ELF-1 (cell line): ENCODE results near the gene FMN1.

Source experiments
- DNase-seq: peaks from one replicate; pipeline ENCODE4 v3.0.0-alpha.2; 2016; ENCODE audit warnings: low read depth, low spot score

The FMN1 gene

DNA sequence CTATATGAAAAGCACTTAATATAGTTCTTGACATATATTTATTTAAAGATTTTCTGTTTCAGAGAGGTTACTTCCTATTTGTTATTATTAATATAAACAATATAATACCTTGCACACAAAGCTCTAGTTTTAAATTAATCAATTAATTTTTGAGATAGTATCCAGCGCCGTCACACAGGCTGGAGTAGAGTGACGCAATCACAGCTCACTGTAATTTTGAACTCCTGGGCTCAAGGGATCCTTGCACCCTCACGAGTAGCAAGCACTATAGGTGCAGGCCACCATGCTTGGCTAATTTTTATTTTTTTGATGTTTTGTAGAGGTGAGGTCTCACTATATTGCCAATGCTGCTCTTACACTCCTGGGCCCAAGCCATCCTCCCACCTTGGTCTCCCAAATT, 267.4 kb downstream of the FMN1 start:
- no peak for DNase-seq

DNA sequence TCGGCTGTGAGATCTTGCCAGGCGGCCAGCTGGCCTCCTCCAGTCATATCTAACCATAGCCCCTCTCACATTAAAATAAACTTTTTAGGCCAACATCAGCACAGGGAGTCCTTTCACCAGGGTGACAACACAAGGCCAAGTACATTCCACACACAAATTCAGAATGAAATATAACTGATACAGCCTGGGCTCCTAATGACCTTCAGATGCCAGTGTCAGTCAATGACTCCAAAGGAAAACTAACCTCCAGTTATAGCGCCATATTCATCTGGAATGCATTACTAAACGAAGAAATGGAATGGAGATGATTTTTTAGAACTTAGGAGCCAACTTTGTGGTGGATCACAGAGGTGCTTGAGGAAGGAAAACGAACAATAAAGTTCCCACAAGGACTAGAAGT, 271.3 kb downstream of the FMN1 start:
- DNase-seq, result no peak

DNA sequence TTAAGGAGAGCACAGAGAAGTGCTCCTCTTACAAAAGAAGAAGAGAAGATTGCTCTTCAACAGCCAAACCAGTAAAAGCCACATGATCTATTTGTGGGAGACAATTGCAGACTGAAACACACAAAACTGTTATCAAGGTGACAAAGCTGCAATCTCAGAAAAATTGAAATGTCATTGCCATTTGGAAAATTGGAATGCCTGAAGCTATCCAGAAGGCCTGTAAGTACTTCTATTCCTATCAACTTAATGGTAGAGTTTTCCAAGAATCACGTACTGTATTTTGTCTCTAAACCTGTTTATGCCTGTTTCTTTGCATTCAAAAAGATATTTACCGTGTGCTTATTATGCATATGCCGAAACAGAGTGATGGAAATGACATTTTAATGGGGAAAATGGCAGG, 272.0 kb downstream of the FMN1 start:
- DNase-seq, result no peak

DNA sequence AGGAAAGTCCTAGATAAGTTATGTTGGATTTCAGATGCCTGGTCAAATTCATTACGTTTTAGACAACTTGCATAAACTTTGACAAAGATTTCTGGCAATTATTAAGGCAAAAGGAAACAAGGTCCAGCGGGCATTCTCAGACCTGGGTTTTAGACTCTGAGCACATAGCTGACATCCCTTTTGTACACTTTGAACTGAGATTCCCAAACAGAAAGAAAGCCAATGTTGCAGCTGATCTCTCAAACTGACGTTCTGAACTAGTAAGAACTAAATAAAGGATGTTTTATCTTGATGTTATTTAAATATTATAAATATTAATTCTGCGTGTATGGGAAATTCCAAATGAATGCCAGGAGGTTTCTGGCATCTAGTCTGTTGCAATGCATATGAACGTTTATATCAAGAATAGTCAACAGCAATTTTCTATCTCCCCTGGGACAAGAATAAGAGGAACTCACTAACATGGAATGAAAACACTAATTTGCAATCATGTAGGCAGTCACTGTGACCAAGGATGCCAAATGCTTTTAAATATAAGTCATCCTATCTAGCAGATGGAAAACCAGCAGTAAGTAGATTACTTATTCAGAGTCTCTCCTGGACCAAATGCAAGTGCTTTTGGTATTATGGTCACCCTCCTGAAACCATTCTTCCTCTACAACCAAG, 274.6 kb downstream of the FMN1 start:
- no peak for DNase-seq

DNA sequence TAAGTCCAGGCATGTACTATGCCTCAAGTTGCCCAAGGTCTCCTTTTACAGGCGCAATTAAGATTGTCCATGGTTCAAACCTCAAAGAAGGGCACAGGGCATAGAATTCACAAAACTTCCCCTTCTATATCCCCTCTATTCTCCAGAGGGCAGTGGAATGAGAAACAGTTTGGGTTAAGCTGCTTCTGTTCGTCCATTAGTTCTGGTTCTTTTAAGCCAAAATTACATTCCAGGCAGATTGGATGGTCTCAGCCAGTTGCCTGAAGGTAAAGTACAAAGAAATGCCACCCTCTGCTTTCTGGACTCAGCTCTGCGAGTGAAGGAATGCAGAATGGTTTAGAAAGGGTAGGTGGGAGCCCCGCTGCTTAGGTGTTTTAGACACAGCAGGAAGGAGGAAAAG, 276.0 kb downstream of the FMN1 start:
- DNase-seq, result peak; percentile 76

GRCh38 chr15:32910839-32911238, 283.7 kb downstream of the FMN1 start:
- no peak for DNase-seq

DNA sequence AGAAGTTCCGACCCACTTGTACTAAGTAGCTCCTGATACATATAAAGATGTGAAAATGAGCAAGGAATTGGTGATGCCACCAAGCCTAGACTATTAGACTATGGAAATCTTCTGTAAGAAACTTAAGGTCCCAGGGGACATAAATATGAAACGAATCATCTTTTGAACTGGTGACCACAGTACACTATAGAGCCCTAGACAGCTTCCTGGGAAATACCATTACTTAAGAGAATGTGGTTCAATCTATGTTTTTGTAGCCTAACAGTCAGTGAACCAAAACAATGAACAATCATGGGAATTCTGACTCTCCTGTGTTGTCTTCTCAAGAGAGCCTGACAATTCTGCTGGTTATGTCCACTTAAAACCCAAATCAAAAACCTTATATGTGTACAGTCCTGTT, 285.1 kb downstream of the FMN1 start:
- DNase-seq, result no peak

DNA sequence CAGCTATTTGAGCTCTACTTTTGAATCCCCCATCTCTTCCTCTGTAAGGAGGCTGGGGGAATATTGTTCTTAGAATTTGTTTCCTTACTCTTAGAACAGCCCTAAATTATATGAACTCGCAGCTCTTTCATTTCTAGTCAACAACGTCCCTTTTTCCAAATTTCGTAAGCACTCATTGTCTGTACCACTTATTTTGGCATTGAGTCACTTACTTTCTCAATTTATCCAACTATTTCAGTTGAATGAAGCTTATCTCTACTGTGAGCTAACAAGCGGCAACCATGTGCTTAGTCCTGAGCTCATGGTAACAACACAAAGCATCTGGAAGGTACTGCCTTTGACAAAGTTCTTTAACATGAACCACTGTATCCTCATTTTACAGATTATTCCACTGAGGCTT, 285.6 kb downstream of the FMN1 start:
- DNase-seq, result no peak

GRCh38 chr15:32908135-32908801, 286.2 kb downstream of the FMN1 start:
- no peak for DNase-seq

DNA sequence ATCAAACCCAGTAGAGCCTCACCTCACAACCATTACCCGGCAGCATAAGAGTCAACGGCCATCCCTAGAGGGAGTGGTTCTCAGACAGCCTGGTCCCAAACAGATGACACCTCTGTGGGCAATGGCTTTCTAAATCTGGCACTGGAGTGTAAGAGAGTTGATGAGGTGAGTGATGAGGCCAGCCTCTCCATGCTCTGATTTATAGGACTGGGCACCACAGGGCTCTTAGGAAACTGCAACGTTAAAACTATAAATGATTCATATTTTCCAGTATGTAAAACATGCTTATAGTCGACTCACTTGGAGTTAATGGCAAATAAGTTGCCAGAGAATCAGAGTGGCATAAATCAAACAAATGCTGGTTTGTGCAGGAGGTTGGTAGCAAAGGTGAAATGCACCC, 289.0 kb downstream of the FMN1 start:
- no peak for DNase-seq

DNA sequence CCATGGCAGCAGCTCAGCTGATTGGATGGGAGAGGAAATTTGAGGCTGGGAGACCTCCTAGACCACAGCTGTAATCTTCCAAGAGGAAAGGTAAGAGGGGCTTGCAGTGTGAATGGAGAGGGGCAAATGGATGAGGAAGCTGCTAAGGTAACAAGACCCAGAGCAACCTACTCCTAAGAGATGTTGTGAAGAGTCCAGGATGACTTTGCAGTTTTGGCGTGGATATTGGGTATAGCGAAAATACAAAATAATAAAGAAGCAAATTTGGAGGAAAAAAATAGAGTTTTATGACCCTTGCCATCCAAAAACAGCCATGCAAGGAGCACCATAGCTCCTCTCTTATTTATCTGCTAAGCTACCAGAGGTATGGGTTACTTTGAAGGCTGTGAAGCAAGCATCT, 290.1 kb downstream of the FMN1 start:
- no peak for DNase-seq

- DNase-seq, result no peak
These were observed 290.8 kb downstream of the FMN1 start for GRCh38 chr15:32903591-32904290.

DNA sequence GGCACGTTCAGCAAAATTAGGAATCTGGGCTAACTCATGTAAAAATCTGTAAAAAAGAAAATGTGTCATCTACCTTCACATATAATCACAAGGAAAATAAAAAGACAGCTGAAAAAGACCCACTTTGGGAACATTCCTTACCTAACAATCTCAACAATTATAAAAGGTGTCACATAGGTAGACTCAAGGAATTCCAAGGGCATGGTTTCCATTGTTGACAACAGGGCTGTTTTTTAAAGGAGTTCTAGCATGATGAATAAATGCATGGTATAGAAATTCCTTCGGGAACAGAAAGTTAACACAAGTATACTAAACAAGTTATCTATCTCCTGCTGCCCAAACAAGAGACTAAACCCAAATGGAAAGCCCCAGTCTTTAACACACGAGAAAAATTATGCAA, 292.5 kb downstream of the FMN1 start:
- DNase-seq, result no peak

- DNase-seq, result no peak
These were observed 293.3 kb downstream of the FMN1 start for GRCh38 chr15:32901192-32901591.

GRCh38 chr15:32899126-32899596, 295.4 kb downstream of the FMN1 start:
- peak; percentile 91 for DNase-seq

- no peak for DNase-seq
These were observed 296.1 kb downstream of the FMN1 start for GRCh38 chr15:32898414-32898813.

- DNase-seq, result no peak
These were observed 301.1 kb downstream of the FMN1 start for GRCh38 chr15:32893421-32893820.

DNA sequence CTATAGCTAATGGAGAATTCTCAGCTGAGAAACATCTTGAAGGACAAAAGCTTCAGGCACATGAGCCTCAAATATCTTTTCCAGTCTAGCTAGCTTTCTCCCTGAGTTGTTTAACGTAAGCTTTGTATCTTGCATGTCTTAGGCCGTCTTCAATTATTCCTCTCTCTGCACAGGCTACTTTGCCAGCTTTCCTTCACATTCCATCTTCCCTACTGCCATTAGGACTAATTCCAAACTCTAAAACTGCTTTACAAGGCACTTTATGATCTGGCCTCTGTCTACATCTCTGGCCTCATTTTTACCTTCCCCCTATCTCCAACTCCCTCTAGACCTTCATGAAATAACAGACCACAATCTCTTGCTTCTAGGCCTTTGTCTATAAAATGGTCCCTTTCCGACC, 305.3 kb downstream of the FMN1 start:
- no peak for DNase-seq

GRCh38 chr15:32888221-32888761, 306.2 kb downstream of the FMN1 start:
- DNase-seq, result no peak

- no peak for DNase-seq
These were observed 307.4 kb downstream of the FMN1 start for GRCh38 chr15:32887090-32887489.

GRCh38 chr15:32886459-32886858, 308.1 kb downstream of the FMN1 start:
- no peak for DNase-seq

DNA sequence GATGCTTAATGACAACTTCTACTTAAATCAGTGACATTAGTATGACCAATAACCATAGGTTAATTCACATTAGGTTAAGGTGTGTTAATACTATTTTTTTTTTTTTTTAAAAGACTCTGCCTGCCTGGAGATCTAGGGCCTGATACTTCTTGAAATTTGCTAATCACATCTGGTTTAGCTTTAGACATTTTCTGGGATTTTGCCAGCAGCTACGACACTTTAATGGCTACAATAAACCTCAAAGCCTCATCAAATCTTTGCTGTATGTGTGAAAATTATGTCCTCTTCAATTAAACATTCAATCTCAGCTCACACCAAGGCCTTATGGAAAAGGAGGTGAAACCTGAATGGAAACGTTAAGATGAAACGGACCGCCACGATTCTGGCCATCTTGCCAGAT, 308.8 kb downstream of the FMN1 start:
- no peak for DNase-seq

- no peak for DNase-seq
These were observed 310.4 kb downstream of the FMN1 start for GRCh38 chr15:32884146-32884545.
